GM19452 (cell line): ENCODE results near the gene TOMM40.
"Not testable (repeated sequence)": the region's sequence is repeated elsewhere in the genome, so short reads cannot be mapped to it uniquely, and the experiment has no call there.

Experiments
- ATAC-seq: cut with Tn5 transposase; IDR thresholded peaks from one replicate; pipeline ENCODE4 v1.9.1; 2021; ENCODE audit not compliant: unreplicated experiment

The TOMM40 gene

DNA sequence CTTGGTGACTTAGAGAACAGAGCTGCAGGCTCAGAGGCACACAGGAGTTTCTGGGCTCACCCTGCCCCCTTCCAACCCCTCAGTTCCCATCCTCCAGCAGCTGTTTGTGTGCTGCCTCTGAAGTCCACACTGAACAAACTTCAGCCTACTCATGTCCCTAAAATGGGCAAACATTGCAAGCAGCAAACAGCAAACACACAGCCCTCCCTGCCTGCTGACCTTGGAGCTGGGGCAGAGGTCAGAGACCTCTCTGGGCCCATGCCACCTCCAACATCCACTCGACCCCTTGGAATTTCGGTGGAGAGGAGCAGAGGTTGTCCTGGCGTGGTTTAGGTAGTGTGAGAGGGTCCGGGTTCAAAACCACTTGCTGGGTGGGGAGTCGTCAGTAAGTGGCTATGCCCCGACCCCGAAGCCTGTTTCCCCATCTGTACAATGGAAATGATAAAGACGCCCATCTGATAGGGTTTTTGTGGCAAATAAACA lies 33.2 kb downstream of the TOMM40 start:
- ATAC-seq, result no peak

DNA sequence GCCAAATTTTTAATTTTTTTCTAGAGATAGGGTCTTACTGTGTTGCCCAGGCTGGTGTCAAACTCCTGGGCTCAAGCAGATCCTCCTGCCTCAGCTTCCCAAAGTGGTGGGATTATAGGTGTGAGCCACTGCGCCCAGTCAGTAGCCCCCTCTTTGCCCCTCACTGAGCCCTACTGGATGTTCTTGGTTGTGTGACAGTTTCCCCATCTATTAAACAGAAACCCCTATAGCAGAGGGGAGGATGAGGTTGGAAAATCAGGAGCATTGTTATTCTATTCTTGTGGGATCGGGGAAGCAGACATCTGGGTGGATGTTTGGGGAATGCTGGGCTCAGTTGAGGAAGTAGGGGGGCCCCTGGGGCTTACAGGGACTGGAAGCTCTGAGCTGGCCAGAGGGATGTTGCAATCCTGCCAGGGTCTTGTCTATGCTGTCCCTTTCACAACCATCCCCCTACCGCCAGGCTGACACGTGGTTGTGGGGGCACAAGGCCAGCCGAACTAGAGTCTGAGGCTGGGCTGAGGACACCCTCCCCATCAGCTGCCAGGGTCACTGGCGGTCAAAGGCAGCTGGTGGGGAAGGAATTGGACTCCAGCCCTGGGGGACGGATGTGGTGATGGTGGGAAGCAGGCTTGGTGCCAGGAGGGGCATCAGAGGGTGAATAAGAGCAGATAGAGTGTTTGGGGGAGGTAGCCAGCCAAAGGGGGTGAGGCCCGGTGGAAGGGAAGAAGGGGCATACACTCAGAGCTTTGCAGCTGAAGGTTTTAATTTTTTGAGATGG lies 34.2 kb downstream of the TOMM40 start:
- no peak for ATAC-seq

DNA sequence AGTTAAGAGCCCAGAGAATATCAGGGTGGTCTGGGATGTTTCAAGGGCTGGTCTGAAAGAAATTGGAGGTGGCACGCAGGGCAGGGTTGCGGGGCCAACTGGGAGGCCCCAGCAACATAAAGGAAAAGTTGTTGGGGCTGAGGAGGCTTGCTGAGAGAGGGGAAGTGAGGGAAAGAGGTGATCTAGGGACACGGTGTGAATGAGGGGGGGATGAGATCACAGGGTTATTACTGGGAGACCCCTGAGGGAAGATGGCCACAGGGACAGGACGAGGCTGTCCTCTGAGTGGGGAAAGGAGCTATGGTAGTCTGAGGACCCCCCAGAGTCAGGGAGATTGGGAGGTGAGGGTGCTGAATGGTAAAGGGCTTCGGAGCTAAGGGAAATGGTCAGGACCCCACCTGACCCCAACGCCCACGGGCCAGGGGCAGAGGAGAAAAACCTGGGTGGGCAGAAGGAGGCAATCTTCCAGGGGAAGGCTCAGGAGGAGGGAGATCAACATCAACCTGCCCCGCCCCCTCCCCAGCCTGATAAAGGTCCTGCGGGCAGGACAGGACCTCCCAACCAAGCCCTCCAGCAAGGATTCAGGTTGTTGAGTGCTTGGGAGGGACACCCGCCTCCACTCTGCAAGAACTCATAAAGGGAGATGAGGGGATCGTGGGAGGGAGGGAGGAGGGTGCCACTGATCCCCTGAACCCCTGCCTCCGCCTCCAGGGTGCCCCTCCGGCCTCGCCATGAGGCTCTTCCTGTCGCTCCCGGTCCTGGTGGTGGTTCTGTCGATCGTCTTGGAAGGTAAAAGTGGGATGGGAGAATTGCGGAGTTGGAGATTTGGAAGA lies 35.4 kb downstream of the TOMM40 start:
- not testable (repeated sequence) for ATAC-seq

DNA sequence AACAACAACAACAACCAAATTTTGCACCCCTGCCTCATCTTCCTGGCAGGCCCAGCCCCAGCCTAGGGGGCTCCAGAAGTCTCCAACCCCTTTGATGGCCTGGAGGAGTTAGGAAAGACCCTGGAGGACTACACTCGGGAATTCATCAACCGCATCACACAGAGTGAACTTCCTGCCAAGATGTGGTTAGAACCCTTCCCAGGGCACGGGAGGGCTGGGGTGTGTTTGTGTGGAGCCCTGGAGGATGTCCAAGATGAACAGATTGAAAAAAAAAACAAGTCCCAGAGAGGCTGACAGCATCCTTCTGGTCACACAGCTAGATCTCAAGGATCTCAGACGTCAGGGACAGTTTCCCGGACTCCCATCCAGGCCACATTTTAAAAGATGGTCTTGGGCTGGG lies 36.7 kb downstream of the TOMM40 start:
- no peak for ATAC-seq

DNA sequence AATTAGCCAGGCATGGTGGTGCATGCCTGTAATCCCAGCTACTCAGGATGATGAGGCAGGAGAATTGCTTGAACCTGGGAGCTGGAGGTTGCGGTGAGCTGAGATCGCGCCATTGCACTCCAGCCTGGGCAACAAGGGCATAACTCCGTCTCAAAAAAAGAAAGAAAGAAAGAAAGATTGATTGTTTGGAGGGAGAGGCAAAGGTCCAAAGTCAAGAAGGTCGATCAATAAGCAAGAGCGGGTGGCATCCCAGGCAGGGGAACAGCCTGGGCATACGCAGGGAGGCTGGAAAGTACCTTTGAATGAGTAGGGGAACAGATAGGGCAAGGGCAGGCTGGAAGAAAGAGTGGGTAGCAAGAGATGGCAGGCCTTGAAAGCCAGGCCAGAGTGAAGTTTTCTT lies 39.0 kb downstream of the TOMM40 start:
- ATAC-seq, result no peak

DNA sequence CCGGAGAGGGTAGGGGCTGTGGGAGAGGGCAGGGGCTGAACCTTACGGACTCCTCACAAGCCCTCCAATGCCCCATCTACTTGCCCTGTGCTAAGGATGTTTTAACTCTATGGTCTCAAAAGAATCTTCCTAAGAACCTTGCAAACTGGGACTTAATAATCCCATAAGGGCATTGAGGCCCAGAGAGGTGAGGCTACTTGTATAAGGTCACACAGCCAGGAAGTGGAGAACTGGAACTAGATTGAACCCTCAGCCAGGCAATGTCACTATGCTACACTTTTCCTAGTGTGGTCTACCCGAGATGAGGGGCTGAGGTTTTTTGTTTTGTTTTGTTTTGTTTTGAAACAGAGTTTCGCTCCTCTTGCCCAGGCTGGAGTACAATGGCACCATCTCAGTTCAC lies 40.5 kb downstream of the TOMM40 start:
- ATAC-seq, result no peak

DNA sequence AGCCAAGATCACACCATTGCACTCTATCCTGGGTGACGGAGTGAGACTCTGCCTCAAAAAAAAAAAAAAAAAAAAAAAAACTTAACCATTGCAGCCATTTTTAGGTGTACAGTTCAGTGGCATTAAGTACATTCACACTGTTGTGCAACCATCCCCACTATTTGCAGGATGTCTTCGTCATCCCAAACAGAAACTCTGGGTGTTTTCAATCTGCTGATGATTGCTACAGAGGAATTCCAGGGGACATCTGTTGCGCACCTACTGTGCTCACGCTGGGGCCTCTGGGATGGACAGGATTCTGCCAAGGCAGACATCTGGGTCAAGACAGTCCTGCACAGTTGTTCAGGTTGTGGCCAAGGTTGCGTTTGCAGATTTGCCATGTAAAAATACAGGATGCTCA lies 48.6 kb downstream of the TOMM40 start:
- ATAC-seq, result no peak

DNA sequence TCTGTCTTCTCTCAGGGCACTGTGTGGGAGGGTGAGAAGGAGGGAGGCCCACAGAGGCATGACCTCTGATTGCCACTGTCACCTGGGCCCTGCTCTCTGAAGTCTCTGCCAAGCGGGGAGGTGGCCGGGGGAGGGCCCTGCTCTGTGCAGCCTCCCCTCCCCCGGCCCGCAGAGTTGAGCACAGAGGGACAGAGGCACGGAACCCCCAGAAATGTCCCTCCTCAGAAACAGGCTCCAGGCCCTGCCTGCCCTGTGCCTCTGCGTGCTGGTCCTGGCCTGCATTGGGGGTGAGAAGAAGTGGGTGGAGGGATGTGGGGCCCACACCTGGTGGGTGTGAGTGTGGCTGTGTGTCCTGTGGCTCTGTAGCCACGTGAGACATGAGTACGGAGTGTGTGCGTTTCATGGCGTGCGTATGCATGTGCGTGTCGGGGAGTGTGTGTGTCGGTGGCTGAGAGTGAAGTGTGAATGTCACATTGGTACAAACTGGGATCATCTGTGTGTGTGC lies 51.1 kb downstream of the TOMM40 start, which contains the start of gene APOC4:
Gene APOC4, plus strand, starts transcription at position 171 of the 505 bp plus-strand sequence. Its CDS starts 41 bp downstream, at position 212.
- ATAC-seq, result no peak

DNA sequence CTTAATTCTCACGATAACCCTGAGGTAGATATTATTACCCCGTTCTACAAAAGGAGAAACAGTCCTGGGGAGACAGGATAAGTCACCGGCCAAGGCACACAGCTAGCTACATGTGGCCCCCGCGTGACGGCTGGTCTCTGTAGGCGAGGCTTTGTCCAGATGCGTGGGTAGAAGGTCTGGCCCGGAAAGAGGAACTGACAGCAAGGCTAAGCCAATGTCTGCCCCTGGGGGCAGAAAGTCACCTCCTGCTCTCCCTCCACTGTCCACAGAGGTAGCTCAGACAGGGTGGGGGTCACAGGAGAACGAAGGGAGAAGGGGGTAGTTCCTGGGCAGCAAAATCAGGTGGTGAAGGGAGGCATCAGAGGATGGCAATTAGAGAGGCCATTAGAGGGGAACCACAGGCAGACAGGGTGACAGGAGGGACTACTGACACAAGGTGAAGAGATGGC lies 52.8 kb downstream of the TOMM40 start:
- ATAC-seq, result no peak

DNA sequence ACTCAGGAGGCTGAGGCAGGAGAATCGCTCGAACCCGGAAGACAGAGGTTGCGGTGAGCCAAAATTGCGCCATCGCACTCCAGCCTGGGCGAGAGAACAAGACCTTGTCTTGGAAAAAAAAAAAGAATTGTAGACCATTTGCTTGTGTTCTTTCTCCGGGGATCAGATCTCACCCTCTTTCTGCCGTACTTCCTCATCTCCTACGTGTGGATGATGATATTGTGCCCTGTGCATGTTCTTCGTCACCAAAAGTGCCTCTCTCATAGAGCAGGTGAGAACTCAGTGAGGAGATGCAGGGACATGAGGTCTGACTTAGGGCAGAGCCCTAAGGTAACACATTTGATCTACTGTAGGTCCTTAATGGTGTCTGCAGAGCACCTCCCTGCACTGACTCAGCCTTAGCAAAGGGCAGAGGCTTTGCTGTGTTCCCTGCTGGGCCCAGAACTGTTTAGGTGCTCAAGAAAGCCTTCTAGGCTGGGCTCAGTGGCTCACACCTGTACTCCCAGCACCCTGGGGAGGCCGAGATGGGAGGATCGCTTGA lies 56.1 kb downstream of the TOMM40 start:
- ATAC-seq, result no peak

DNA sequence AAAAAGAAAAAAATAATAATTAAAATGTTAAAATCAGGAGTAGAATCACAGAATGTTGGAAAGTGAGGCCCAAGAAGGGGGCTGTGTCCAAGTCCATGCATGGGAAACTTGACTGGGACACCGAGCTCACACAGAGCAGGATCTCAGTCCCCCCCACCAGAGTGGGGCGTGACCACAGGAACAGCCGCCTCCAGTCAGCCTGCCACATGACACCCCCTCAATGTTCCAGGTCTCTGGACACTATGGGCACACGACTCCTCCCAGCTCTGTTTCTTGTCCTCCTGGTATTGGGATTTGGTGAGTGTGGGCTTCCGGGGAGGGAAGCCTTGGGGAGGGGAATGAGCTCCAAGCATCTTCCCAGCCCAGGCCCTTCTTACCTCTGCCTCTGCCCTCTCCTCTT lies 57.2 kb downstream of the TOMM40 start:
- ATAC-seq, result no peak

DNA sequence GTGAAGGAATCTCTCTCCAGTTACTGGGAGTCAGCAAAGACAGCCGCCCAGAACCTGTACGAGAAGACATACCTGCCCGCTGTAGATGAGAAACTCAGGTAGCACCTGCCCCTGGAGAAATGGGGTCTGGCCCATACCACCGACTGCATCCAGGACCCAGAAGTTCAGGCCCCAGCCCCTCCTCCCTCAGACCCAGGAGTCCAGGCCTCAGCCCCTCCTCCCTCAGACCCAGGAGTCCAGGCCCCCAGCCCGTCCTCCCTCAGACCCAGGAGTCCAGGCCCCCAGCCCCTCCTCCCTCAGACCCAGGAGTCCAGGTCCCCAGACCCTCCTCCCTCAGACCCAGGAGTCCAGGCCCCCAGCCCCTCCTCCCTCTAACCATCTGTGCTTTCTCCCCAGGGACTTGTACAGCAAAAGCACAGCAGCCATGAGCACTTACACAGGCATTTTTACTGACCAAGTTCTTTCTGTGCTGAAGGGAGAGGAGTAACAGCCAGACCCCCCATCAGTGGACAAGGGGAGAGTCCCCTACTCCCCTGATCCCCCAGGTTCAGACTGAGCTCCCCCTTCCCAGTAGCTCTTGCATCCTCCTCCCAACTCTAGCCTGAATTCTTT lies 57.8 kb downstream of the TOMM40 start:
- ATAC-seq, result no peak

DNA sequence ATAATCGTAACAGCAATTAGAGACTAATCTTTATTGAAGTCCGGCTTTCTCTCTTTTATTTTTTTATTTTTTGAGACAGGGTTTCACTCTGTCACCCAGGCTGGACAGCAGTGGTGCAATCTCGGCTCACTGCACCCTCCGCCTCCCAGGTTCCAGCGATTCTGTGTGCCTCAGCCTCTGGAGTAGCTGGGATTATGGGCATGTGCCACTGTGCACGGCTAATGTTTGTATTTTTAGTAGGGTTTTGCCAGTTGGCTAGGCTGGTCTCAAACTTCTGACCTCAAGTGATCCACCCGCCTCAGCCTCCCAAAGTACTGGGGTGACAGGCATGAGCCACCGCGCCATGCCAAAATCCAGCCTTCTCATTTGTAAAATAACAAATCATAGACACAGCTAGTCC lies 58.5 kb downstream of the TOMM40 start:
- ATAC-seq, result no peak

DNA sequence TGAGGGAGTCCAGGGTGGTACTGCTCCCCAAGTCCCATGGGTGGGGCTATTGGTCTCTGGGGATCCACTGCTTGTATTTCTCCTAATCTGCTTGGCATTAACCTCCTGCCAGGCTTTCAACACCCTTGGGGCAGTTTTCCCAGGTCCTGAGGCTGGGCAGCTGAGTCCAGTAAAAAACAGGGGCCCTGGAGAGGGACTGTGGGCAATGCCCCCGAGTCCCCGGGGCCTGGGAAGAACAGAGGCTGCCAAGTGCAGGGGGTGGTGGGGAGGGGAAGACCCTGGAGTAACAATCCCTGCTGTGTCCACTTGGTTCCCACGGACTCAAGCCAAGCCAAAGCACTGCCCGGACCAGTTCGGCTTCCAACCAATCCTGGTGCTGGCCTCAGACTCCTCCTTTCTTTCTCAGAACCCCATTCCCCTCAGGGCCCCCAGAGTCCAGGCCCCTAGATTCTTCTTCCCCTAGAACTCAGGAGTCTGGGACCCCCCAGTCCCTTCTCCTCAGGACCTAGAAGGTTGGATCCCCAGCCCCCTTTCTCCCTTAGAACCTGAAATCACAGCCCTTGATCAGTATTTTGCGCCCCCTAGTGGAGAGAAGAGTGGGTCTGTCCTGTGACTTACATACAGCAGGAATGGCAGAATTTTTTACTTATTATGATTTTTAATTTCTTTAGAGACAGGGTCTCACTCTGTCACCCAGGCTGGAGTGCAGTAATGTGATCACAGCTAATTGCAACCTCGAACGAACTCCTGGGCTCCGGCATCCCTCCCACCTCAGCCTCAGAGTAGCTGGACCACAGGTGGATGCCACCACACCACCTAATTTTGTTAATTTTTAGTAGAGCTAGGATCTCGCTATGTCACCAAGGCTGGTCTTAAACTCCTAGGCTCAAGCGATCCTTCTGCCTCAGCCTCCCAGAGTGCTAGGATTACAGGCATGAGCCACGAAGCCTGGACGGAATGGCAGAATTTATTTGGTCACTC lies 60.4 kb downstream of the TOMM40 start:
- ATAC-seq, result no peak
